ENCODE results near the gene HIF3A.
"Not testable (repeated sequence)": the region's sequence is repeated elsewhere in the genome, so short reads cannot be mapped to it uniquely, and the experiment has no call there.

HIF3A gene

GRCh38 chr19:46361915-46362314 is 65.1 kb downstream of the HIF3A start:
- DNase-seq: no peak

DNA sequence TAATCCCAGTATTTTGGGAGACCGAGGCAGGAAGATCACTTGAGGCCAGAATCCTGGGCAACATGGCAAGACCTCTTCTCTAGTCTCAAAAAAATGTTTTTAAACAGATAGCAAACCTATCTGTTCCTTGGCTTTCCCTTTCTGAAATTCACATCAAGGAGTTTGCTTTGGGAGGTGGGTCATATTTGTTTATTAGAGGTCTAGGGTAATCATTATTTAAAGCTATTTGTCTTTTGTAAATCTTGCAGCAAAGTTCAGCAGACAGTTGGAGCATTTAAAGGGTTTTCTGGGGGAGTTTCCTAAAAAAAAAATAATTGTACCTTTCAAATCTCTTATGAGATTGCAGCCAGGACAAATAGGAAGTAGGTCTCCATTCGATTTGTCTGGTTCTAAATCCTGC is 67.5 kb downstream of the HIF3A start:
- no peak for DNase-seq

- DNase-seq: no peak
Measured at GRCh38 chr19:46365561-46365960, 68.7 kb downstream of the HIF3A start.

DNA sequence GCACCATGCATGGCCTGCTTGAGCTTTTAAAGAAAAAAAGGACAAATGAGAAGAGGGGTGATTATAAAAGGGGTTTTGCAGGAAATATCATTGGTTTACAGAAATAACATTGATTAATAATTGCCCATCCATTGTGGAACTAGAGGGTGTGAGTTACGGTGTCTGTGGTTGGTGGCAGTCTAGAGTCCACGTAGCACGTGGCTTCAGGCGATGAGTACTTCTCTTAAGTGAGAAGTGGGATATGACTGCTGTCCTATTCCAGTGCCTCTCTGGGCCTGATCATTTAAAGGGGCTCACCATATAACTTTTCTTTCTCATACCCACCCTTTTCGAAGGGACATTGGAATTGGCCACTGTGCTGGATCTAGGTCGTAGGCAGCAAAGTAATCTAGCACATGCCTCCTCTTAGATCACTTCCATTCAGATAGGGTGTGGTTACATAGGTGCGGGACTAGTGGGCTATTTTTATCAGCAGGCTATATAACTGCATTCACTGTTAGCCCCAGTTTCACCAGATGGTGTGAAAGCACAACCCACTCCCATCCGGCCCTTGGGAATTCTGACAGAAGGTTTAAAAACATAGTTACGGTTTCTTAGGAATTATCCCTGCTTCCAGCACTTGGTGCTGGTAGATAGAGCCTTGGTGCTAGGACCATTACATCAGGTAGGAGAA is 69.9 kb downstream of the HIF3A start:
- no peak for DNase-seq

- DNase-seq: no peak
Measured at GRCh38 chr19:46367426-46367825, 70.6 kb downstream of the HIF3A start.

DNA sequence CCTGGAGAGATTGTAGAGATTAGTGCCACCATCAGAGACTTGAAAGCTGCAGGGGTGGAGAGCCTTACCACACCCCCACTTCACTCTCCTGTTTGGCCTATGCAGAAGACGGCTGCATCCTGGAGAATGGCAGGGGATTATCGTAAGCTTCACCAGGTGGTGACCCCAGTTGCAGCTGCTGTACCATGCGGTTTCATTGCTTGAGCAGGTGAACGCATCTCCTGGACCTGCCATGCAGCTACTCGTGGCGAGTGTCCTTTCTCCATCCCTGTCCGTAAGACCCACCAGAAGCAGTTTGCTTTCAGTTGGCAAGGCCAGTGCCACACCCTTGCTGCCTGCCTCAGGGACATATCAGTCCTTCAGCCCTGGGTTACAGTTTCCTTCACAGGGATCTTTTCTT is 71.3 kb downstream of the HIF3A start:
- no peak for DNase-seq

DNA sequence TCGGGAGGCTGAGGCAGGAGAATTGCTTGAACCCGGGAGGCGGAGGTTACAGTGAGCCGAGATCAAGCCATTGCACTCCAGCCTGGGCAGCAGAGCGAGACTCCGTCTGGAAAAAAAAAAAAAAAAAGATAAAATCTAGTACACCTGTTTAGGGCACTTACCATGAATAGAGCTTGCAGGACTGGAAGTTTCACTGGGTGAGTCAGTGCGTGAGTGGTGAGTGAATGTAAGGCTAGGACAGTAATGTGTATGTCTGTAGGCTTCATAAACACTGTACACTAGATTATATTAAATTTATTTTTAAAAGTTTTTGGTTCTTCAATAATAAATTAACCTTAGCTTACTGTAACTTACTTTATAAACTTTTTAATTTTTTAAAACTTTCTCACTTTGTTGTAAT is 73.0 kb downstream of the HIF3A start:
- no peak for DNase-seq

DNA sequence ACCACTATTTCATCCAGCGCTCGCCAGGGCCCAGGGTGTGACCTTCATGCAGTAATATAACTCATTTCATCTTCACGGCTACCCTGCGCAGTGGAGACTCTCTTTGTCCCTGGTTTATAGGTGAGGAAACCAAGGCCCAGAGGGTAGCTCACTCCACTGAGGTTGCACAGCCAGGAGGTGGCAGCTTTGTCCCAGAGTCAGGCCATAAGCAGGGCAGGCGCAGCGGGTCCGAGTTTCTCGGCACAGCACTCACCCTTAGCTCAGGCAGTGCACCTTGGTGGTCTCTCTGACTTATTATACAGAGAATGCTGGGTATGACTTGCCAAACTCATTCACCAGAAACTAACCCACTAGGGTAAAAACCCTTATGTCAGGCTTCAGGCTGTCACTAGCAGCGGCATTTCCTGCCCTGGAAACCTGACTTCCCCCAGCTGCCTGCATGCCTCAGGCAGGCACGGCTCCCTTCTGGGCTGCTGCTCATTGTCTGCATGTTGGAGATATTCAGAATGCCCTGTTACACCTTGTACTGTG is 74.6 kb downstream of the HIF3A start:
- DNase-seq: no peak

DNA sequence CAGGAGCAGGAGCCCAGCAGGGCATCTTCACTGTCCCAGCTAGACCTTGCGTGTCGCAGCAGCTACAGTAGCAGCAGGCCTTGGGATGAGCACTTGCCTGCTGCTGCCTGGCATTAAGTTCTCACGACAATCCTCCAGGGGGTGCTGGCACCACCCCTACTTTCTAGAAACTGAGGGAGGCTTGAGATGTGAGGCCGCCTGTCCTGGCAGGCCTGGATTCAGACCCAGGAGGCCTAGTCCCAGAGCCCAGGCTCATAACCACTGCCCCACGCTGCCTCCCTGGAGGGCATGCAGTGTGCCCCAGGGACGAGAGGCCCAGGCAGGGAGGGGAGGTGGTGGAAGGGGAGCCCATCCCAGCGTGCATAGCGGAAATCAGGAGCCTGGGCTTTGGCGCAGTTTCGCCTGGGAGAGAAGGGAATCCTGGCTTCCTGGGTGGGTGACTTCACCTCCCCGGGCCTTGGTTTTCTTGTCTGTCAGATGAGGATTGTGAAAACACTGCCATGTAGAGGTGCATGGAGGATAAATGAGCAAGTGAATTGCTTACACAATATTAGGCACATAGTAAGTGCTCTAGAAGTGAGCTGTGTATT is 76.2 kb downstream of the HIF3A start:
- DNase-seq: no peak

- DNase-seq: no peak
Measured at GRCh38 chr19:46373491-46374359, 76.9 kb downstream of the HIF3A start.

DNA sequence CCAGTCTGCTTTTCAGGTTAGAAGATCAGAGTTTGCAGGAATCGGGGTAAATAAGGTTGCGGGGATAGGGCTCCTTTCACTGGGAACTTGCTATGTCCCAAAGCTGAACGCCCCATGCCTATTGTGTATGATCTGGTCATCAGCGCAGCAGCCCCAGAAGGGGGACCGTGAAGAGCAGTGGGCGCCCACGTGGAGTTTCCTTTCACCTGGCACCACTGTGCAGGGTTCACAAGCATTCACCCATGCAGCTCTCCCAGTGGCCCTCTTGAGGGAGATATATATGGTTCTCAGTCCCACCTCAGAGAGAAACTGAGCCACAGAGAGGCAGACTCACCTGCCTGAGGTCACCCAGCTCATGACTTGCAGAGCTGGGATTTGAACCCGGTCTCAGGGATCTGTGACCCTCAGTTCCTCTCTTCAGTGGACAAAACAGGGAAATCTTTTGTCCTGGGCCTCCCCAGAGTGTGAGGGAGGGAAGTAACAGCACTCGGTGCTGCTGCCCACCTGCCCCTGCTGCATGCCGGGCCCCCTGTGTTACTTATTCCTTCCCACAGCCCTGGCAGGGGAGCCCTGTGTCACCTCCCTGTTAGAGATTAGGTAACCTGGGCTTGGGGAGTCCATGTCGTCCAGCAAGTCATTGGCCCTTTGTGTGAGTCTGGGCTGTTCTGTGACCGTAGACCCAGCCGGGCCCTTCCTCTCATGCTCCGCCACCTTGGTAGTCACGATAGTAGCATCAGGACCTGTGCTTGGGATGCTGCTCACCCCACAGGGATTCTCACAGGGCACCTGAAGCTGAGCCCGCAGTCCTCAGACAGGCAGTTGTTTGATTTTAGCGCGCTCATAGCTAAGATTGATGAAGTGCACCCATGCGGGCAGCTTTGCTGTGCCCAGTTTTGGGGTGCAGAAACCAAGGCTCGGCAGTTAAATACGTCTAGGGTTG is 78.0 kb downstream of the HIF3A start:
- no peak for DNase-seq

DNA sequence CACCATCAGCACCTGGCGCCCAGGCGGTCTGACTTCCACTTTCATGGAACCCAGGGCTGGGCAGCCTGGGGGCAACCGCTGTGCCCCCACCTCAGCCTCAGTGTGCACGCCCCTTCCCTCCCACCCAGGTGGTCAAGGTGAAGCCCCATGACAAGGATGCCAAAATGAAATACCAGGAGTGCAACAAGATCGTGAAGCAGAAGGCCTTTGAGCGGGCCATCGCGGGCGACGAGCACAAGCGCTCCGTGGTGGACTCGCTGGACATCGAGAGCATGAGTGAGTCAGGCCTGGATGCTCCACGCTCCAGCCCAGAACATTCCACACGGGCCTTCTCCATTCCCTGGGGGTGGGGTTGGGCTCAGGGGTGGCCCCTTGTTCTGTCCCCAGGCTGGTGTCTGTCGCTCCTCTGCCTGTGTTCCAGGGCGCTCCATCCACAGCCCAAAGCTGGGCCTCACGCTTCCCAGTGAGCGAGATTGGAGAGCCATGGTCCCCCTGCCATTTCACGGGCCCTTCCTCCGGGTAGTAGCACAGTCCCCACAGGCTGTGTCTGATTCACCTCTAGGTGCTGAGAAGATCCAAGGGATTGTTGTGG is 78.7 kb downstream of the HIF3A start:
- not testable (repeated sequence) for DNase-seq

- no peak for DNase-seq
Measured at GRCh38 chr19:46376241-46377153, 79.7 kb downstream of the HIF3A start.

- DNase-seq: no peak
Measured at GRCh38 chr19:46378268-46378667, 81.4 kb downstream of the HIF3A start.

DNA sequence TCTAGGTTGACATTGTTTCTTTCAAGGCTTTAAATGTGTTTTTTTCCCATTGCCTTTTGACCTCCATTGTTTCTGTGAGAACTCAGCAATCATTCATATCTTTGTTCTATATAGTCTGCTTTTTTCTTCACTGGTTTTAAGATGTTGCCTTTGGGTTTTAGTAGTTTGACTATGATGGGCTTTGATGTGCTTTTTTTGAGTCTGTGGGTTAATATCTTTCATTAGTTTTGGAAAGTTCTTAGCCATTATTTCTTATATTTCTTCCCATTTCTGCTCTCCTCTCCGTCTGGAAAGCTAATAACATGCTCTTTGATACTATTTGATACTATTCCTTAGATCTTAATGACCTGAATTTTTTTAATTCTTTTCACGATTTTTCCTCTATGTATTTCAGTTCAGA is 83.8 kb downstream of the HIF3A start:
- no peak for DNase-seq

GRCh38 chr19:46381346-46381745 is 84.5 kb downstream of the HIF3A start:
- no peak for DNase-seq

- DNase-seq: no peak
Measured at GRCh38 chr19:46381756-46382345, 85.0 kb downstream of the HIF3A start.

DNA sequence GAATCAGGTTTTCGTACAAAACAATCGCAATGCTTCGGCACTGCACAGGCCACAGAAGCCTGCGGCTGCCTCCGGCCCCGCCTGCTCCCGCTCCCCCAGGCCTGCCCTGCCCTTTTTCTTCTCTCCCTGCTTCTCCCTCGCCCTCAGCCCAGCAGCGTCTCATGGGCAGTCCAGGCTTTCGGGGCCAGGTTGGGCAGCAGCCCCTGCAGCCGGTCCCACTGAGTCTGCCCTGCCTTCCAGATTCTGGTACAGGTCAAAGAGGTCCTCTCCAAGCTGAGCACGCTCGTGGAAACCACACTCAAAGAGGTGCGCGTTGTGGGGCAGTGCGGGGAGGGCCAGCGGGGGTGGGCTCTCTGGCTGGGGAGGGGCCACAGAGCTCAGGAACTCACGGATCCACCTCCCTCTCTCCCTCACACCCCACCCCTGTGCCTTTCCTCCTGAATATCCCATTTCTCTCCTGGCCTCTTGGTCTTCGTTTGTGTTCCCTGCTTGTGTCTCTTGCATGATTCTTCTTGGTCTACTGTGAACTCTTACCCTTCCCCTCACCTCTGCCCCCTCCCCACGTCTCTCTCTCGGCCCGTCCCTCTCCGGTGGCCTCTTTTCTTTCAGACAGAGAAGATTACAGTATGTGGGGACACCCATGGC is 86.5 kb downstream of the HIF3A start:
- DNase-seq: no peak

DNA sequence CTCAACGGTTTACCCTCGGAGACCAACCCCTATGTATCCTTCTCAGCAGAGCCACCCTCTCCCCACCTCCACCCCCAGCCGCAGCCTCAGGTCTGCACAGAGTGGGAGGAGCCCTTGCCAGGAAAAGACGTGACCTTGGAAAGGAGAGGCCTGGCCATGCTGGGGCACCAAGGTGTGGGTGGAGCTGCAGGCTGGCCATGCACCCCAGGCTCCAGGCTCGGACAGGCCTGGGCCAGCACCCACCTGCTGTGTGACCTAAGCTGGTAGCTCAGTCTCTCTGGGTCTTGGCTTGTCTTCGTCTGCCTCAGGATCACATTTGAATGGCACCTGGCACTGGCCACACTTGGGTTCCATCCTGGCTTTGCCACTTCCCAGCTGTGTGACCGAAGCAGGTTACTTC is 87.0 kb downstream of the HIF3A start:
- no peak for DNase-seq

GRCh38 chr19:46384396-46384795 is 87.6 kb downstream of the HIF3A start:
- DNase-seq: no peak

Data from NCI-H526 (cell line).